ENCODE data around the gene STARD9. TPM values are rescaled to one million over a fixed set of nuclear protein-coding genes. Genes with fewer than 3 reads are reported as not detected.

The STARD9 gene
- polyA plus RNA-seq, 1 of the 3 experiments (the other 2 are of a cell fraction), result 2.1 TPM

DNA sequence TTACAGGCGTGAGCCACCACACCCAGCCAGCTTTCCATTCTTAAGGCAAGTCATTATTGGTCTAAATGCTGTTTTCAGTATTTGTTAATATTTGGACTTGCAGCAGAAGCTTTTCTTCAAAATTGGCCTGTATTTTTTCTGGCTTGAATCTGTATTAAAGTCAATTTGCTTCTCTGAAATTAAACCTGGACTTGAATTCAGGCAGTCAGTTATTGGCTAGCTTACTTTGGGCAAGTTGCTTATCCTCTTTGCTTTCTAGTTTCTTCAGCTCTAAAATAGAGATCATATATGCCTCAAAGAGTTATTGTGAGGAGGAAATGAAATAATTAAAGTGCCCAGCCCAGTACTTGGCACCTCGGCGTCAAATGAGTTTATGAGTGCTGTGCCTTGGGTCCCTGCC, 17.3 kb downstream of the STARD9 start:
- ChIA-PET POLR2A (no interaction called here), CTCF (interaction anchor here (1.4 to 2.0 kb wide), 2 partner anchors 11 to 16 kb away, joined by 3 to 8 read pairs; no protein-coding TSS in a partner anchor)
- Histone ChIP-seq H3K9ac (no peak overlapping the region), H3F3A (replicated peaks; ENCODE audit: insufficient read depth) (peaks cover 4% of the 10 kb centered on the region), H3K79me2 (ENCODE audit: insufficient read depth) (no peaks in the 10 kb centered on the region; the same call in 1 of the 2 replicates), H3K9me2 (no peaks in the 10 kb centered on the region), H3K4me1 (ENCODE audit: control insufficient read depth in 1 of 2, insufficient read depth in 2 of 2, low read depth in 1 of 2, low read length in 1 of 2) (peaks cover 2 to 11% of the 10 kb centered on the region in 2 experiments; a peak in 2 of 4 replicates), H3K4me2 (no peak overlapping the region), H3K9me3 (no peaks in the 10 kb centered on the region), H3K4me3 (ENCODE audit: low read depth in 2 of 2, low read length in 1 of 2) (no peak overlapping the region), H4K20me1 (ENCODE audit: insufficient read depth) (no peaks in the 10 kb centered on the region), H3K27ac (ENCODE audit: low read depth in 2 of 2, low read length in 1 of 2) (no peak overlapping the region), H3K27me3 (ENCODE audit: insufficient read depth) (no peaks in the 10 kb centered on the region), H2AFZ (ENCODE audit: low read depth) (no peak overlapping the region), H3K36me3 (replicated peaks in 1 of 2; ENCODE audit: control insufficient read depth in 1 of 2, insufficient read depth in 2 of 2, low read length in 1 of 2) (no peaks in the 10 kb centered on the region)
- TF ChIP-seq YY1 (IDR thresholded peaks at IDR 0.05; ENCODE audit: low read depth), result no peak
- TF ChIP-seq TCF12 (IDR thresholded peaks at IDR 0.05), result no peak
- TF ChIP-seq, protein P1, sequence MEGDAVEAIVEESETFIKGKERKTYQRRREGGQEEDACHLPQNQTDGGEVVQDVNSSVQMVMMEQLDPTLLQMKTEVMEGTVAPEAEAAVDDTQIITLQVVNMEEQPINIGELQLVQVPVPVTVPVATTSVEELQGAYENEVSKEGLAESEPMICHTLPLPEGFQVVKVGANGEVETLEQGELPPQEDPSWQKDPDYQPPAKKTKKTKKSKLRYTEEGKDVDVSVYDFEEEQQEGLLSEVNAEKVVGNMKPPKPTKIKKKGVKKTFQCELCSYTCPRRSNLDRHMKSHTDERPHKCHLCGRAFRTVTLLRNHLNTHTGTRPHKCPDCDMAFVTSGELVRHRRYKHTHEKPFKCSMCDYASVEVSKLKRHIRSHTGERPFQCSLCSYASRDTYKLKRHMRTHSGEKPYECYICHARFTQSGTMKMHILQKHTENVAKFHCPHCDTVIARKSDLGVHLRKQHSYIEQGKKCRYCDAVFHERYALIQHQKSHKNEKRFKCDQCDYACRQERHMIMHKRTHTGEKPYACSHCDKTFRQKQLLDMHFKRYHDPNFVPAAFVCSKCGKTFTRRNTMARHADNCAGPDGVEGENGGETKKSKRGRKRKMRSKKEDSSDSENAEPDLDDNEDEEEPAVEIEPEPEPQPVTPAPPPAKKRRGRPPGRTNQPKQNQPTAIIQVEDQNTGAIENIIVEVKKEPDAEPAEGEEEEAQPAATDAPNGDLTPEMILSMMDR (IDR thresholded peaks at IDR 0.05), result no peak
- no peak for TF ChIP-seq TAF1 (IDR thresholded peaks at IDR 0.05; ENCODE audit: borderline replicate concordance, low read depth, low read length)
- no peak for TF ChIP-seq SMC3 (IDR thresholded peaks at IDR 0.05; ENCODE audit: low read depth, low read length)
- no peak for TF ChIP-seq POLR2AphosphoS5 (IDR thresholded peaks at IDR 0.05; ENCODE audit: low read depth, low read length)
- TF ChIP-seq NFIC (IDR thresholded peaks at IDR 0.05; ENCODE audit: borderline replicate concordance), result no peak
- no peak for TF ChIP-seq FOSL2 (IDR thresholded peaks at IDR 0.05; ENCODE audit: borderline replicate concordance, low read depth)
- TF ChIP-seq TEAD4 (IDR thresholded peaks at IDR 0.05; ENCODE audit: borderline replicate concordance, insufficient read depth), result no peak
- TF ChIP-seq, protein P2, sequence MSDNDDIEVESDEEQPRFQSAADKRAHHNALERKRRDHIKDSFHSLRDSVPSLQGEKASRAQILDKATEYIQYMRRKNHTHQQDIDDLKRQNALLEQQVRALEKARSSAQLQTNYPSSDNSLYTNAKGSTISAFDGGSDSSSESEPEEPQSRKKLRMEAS (IDR thresholded peaks at IDR 0.05; ENCODE audit: low read depth), result no peak
- TF ChIP-seq CHD2 (IDR thresholded peaks at IDR 0.05; ENCODE audit: low read length, partially characterized antibody), result no peak
- TF ChIP-seq, protein P3, sequence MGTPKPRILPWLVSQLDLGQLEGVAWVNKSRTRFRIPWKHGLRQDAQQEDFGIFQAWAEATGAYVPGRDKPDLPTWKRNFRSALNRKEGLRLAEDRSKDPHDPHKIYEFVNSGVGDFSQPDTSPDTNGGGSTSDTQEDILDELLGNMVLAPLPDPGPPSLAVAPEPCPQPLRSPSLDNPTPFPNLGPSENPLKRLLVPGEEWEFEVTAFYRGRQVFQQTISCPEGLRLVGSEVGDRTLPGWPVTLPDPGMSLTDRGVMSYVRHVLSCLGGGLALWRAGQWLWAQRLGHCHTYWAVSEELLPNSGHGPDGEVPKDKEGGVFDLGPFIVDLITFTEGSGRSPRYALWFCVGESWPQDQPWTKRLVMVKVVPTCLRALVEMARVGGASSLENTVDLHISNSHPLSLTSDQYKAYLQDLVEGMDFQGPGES (IDR thresholded peaks at IDR 0.05; ENCODE audit: low read depth, low read length), result no peak
- no peak for TF ChIP-seq FOXJ3 (CRISPR knock-in tag; IDR thresholded peaks at IDR 0.05)
- TF ChIP-seq NRF1 (IDR thresholded peaks at IDR 0.05; ENCODE audit: low read depth, low read length), result no peak
- no peak for TF ChIP-seq GATA2 (CRISPR knock-in tag; IDR thresholded peaks at IDR 0.05)
- TF ChIP-seq JUND (IDR thresholded peaks at IDR 0.05), result no peak
- DNase-seq, result no peak
- 100% methylated on average over 3 of the region's 3 CpGs for WGBS (ENCODE audit: low lambda C conversion rate)

DNA sequence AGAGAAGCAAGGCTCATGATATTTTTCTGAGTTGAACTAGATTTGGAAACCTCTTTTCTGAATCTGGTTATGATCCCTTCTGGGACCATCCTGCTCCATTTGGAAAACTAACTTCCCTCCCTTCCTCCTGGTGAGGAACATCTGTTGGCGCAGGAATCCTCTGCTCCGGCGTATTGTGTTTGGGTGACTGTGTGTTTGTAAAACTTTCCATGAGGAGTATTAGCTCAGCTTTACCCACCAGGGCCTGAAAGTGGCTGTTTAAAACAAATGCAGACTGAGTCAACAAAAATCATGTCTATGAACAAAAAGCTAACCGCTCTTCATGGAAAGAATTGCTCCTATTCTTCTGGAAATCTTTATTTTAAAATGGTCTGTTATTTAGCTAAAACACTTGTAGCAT, 17.7 kb downstream of the STARD9 start:
- no peaks in the 10 kb centered on the region for H4K20me1 ChIP-seq (ENCODE audit: insufficient read depth)
- no peak overlapping the region for H3K9ac ChIP-seq
- POLR2A ChIA-PET, result no interaction called here
- no peaks in the 10 kb centered on the region for H3K9me2 ChIP-seq
- H3K27ac ChIP-seq (ENCODE audit: low read depth in 2 of 2, low read length in 1 of 2), result no peak overlapping the region
- no peaks in the 10 kb centered on the region for H3K27me3 ChIP-seq (ENCODE audit: insufficient read depth)
- no peak for DNase-seq
- peaks cover 4% of the 10 kb centered on the region for H3F3A ChIP-seq (replicated peaks; ENCODE audit: insufficient read depth)
- WGBS (ENCODE audit: low lambda C conversion rate), result 93% methylated on average over 4 of the region's 4 CpGs
- H3K4me2 ChIP-seq, result no peak overlapping the region
- no peaks in the 10 kb centered on the region for H3K9me3 ChIP-seq
- H3K4me3 ChIP-seq (ENCODE audit: low read depth in 2 of 2, low read length in 1 of 2), result no peak overlapping the region
- H3K4me1 ChIP-seq (ENCODE audit: control insufficient read depth in 1 of 2, insufficient read depth in 2 of 2, low read depth in 1 of 2, low read length in 1 of 2), result peaks cover 2 to 6% of the 10 kb centered on the region in 2 experiments; a peak in 2 of 4 replicates
- no peaks in the 10 kb centered on the region; the same call in 1 of the 2 replicates for H3K79me2 ChIP-seq (ENCODE audit: insufficient read depth)
- CTCF ChIA-PET, result interaction anchor here (2.0 kb wide), 1 partner anchor 11 kb away, joined by 8 read pairs; no protein-coding TSS in a partner anchor
- H3K36me3 ChIP-seq (replicated peaks in 1 of 2; ENCODE audit: control insufficient read depth in 1 of 2, insufficient read depth in 2 of 2, low read length in 1 of 2), result no peaks in the 10 kb centered on the region
- H2AFZ ChIP-seq (ENCODE audit: low read depth), result no peak overlapping the region
- TF ChIP-seq YY1 (IDR thresholded peaks at IDR 0.05; ENCODE audit: low read depth), result no peak
- TF ChIP-seq FOSL2 (IDR thresholded peaks at IDR 0.05; ENCODE audit: borderline replicate concordance, low read depth), result no peak
- TF ChIP-seq, protein P4, sequence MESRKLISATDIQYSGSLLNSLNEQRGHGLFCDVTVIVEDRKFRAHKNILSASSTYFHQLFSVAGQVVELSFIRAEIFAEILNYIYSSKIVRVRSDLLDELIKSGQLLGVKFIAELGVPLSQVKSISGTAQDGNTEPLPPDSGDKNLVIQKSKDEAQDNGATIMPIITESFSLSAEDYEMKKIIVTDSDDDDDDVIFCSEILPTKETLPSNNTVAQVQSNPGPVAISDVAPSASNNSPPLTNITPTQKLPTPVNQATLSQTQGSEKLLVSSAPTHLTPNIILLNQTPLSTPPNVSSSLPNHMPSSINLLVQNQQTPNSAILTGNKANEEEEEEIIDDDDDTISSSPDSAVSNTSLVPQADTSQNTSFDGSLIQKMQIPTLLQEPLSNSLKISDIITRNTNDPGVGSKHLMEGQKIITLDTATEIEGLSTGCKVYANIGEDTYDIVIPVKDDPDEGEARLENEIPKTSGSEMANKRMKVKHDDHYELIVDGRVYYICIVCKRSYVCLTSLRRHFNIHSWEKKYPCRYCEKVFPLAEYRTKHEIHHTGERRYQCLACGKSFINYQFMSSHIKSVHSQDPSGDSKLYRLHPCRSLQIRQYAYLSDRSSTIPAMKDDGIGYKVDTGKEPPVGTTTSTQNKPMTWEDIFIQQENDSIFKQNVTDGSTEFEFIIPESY (IDR thresholded peaks at IDR 0.05; ENCODE audit: borderline replicate concordance, low read depth), result no peak
- no peak for TF ChIP-seq ELF1 (IDR thresholded peaks at IDR 0.05)
- TF ChIP-seq MXI1 (IDR thresholded peaks at IDR 0.05; ENCODE audit: low read depth, low read length), result no peak
- no peak for TF ChIP-seq NRF1 (IDR thresholded peaks at IDR 0.05; ENCODE audit: low read depth, low read length)
- no peak for TF ChIP-seq FOXM1 (IDR thresholded peaks at IDR 0.05; ENCODE audit: low read depth)
- no peak for TF ChIP-seq RFX5 (IDR thresholded peaks at IDR 0.05; ENCODE audit: low read length)
- TF ChIP-seq, protein P5, sequence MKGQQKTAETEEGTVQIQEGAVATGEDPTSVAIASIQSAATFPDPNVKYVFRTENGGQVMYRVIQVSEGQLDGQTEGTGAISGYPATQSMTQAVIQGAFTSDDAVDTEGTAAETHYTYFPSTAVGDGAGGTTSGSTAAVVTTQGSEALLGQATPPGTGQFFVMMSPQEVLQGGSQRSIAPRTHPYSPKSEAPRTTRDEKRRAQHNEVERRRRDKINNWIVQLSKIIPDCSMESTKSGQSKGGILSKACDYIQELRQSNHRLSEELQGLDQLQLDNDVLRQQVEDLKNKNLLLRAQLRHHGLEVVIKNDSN (IDR thresholded peaks at IDR 0.05; ENCODE audit: borderline replicate concordance, low read depth), result no peak
